ENCODE results near the gene A3GALT2.

A3GALT2 gene

DNA sequence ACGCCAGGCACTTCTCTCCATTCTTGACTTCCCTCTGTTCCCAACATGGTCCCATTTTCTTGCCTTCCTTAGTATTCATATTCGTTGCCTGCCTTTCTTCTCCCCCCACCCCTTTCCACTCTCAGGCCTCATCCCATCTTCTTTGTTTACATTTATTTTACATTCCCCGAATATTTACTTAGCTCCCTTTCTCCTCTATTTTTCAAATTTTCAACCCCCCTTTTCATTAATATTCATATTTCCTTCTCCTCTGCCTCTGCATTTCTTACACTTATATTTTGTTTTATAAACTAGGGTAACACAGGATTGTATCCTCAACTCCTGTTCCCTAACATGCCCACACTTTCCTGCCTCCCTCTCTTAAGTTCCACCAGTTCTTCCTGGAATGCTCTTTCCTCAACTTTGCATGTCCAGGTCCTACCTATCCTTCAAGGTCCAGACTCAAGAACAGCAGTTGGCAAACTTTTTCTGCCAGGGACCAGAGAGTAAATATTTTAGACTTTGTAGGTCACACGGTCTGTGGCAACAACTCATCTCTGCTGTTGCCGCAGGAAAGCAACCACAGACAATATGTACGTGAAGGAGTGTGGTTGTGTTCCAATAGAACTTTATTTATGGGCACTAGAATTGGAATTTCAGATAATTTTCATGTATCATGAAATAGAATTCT, 29.8 kb upstream of the A3GALT2 start:
- DNase-seq (ENCODE audit: low spot score): no peak

DNA sequence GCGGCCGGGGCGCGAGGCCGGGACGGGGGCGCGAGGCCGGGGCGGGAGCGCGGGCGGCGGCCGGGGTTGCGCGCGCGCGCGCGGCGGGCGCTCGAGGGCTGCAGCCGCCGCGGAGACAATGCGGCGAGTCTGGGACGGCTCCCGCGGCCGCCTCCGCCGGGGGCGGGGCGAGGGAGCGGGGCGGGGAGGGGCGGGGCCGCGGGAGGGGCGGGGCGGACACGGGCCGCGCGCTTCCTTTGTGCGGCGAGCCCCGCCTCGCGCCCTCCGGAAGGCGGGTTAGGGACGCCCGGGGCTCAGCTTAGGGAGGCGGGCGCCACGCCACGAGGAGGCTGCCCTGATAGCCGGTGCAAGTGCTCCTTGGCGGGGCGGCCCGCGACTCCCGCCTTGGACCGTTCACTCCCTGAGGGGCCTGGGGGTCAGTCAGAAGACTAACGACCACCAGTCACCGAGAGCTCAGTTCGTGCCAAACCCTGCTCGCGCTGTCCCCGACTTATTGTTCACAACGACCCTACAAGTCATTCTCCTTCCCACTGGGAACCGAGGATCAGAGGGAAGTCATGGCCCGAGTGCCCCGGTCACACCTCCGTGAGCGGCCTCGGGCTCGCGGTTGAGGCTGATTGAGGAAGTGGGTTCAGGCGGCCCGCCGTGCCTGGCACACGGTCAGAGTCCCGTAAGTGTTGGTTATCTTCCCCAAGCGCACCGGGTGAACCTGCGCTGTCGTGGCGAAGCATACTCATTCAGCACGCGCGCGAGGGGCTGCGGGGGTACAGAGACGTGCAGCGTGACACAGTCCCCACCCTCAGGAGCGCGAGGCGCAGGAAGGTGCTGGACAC, 29.1 kb upstream of the A3GALT2 start:
- peak; percentile 95 for DNase-seq (ENCODE audit: low spot score)

DNA sequence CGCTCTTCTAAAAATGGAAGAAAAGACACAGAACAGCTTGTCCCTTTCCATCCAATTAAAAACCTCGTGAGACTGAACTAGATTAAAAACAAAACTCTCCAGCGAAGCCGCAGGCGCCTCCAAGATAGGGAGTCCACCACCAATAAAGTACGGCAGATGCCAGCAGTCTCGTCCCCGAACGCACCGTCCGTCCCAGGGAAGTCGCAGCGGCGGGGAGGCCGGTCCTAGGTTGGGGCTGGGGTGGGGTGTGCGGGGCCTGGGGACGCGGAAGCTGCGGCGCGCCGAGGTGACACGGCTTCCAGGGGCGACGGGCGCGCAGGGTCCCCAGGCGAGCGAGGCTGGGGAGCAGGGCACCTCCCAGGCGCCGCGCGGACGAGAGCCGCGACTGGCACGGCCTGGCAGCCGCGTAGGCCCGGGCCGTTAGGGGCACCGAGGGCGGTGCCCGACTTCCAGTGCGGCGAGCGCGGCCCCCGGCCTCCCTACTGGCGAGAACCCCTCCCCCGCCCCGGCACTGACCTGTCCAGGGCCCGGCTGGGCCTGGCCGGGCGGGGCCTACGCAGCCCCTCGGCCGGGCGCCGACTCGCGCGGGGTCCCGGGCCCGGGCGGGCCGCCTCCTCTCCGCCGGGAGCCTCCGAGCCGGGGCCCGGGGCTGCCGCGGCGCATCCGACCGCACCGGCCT, 28.3 kb upstream of the A3GALT2 start:
- peak; percentile 62 for DNase-seq (ENCODE audit: low spot score)

DNA sequence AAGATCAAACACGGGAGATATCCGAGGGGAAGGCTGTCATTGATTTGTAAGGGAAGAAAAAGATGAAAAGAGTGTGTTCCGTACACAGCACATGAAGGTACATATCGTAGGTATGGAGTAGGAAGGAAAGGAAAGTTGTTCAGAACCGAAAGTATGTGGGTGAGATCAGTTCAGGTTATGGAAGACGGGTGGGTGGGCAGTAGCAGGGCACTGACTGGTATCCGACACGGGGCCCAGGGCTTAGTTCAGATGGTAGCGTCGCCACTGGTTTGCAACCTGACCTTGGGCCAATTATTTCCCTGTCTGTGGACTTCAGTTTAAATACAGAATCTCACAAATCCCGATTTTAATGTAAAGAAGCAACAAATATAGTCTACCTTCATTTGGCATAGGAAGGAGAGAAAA, 27.8 kb upstream of the A3GALT2 start:
- DNase-seq (ENCODE audit: low spot score): no peak

DNA sequence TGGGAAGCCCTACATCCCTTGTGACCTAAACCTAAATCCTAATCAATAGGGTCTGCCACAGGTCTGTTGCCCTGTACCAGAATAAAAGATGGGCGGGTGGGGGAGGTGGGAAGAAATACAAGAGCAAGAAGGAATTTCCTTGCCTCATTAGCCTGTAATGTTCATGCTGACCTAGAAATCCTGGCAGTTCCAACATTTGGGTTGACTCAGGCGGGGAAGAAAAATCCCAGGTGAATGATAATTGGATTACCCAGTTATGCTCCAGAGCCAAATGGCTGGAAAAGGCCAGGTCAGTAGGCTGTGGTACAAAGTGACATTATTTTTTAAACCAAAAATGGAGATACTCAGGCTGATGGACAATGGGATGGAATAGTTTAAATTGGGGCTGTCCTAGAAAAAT, 27.3 kb upstream of the A3GALT2 start:
- DNase-seq (ENCODE audit: low spot score): no peak

DNA sequence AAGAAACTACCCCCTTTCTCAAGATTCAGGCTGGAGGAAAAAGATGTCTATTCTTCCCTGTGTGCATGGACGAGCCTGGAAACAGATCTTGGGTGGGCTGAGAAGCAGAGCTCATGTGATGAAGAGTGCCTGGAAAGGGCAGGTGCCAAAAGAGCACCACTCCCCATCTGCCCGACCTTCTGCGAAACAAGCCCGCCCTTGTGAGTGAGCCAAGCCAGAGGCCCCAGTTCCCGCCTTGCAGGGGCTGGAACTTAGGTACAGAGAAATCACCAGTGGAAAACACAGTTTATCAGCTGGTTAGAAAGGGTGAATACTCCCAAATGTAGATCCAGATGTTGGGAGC, 26.7 kb upstream of the A3GALT2 start:
- no peak for DNase-seq (ENCODE audit: low spot score)

DNA sequence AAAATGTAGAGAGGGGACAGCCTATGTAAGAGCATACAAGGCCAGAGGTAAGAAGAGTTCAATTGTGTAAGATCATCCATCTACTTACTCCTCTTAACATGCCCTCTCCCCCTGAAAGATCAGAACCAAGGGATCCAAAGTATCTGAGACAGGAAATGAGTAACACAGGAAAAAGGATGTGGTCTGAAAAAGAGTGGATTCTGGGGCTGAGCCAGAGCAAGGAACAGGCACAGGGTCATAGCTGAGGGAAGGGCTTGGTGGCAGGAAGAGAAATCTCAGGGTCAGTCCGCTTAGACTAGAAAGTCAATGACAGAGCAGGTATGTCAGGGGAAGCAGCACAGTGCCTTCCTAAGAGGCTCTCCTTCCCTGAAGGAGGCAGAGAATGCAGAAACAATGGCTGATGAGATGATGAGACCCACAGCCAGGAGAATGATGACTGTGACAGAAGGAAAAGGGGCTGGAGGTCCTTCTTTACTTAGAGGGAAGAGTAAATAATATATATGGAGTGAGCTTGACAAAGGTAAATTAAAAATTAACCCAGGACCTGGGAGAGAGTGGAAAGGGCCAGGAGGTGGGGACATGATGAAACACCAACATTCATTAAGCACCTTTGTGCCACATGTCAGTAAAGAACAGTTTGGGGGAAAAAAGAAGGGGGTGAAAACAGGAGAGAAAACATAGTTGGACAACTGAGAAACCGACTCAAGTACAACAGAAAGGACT, 26.2 kb upstream of the A3GALT2 start:
- DNase-seq (ENCODE audit: low spot score): no peak

DNA sequence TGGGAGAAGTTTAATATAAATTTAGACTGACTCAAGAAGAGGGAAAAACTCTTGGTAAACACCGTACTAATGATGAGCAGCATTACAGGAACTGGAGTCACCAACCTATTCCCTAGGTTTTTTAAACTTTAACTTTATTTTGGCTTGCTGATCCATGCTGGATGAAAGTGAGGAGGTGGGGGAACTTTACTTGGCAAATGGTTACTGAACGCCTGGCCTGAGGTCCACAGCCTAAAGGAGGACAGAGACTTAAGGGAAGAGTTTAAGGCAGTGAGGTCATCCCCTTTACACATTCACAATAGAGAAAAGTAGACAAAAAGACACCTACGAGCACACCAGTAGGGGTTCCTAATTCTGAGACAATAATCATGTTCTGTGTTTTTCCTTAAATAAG, 25.6 kb upstream of the A3GALT2 start:
- DNase-seq (ENCODE audit: low spot score): no peak

DNA sequence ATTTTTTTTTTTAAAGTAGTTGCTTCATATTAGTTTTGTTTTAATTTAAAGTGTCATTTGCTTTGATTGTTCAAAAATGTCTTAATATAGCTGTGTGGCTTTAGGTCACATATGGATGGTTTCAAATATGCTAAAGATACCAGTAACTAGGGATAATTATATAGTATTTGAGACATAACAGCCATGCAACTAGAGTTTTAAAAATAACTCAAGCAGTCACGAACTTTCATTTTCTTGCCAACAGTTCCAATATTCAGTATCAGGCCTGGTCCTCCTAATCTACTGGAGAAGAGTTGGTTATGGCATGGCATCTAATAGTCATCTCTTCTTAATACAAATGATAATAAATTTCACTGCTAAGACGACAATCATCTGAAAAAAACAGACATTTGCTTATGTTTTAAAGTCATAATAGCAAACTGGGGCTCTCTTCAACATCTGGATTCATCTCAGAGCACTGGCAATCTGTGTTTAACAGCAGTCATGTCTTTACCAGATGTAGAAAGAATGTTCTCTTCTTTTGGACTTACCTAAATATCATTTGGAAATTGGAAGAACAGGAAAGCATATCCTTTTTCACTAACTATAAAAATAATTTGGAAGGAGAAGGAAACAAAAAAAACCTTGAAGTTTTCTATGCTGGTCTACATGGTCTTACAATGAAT, 24.1 kb upstream of the A3GALT2 start:
- DNase-seq (ENCODE audit: low spot score): no peak

DNA sequence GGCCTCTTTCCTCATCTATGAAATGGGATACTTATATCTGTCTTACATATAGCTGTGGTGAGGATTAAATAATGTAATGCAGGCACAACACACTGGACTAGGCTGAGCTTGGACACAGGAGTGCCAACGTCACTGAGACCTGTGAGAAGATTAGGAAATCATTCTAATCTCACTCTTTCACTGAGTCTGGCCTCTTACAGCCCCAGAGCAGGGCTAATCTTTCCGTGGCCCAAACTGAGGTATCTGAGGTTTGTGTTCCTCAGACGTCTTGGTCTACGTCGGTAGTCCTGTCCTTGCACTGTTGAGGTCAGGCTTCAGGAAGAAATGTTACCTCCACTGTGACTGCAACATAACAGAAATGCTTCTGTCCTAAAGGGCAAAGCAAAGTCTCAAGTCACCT, 22.6 kb upstream of the A3GALT2 start:
- DNase-seq (ENCODE audit: low spot score): no peak

DNA sequence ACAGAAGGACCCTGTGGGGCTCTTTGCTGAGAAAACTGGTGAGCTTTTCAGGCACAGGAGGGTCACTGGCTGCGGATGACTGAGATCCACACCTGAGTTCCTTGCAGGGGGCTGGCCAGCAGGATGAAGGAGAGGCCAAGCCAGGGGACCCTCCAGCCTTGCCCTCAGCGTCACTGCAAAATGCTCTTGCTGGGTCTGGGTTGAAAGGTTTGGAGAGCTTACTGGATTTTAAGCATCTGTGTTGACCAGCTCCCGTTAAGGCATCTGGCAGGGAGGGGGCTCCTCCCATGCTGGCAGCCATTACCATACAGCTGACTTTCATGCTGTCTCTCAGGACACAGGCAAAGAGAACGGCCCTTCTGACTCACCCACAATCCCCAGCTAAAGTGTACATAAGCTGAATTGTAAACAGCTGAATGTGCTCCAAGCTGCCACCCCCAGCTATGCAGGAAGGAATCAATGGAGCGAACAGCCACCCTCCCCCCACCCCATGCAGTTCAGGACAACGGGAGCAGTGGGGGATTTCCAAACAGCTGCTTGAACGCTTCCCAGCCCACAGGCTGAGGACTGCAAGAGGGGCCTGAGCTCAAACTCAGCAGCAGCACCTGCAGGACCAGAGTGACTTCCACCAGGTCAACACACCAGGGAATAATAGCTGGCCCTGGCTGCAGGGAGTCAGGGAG, 21.3 kb upstream of the A3GALT2 start:
- DNase-seq (ENCODE audit: low spot score): peak; percentile 60

DNA sequence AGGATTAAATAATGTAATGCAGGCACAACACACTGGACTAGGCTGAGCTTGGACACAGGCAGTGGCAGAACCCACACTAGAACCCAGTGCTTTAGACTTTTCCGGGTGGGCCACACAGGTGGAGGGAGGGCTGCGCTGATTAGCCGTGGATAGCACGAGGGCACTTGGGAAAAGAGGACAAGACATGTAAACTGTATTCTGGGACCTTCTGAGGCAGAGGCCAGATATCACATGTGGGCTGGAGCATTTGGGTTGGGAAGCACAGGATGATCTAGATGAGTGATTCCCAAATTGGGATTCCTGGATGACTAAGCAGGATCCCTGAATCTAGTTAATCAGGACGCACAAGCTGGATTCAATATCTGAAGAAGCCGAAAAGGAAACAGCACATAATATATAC, 20.3 kb upstream of the A3GALT2 start:
- DNase-seq (ENCODE audit: low spot score): no peak

DNA sequence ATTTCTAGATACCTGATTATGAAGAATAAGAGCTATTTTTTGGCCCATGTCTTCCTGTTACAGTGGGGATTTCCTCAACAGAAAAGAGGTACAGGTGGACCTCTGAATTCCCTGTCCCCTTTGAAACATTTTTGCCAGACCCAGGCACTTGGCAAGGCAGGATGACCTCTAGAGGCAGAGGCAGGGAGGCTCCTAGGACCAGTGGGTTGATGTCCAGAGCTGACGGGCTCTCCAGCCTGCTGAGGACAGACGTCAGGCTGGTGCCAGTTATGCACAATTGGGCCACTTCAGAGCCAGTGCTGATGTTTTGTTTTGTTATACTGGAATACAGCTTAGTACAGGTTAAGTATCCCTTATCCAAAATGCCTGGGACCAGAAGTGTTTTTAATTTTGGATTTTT, 18.5 kb upstream of the A3GALT2 start:
- DNase-seq (ENCODE audit: low spot score): no peak

DNA sequence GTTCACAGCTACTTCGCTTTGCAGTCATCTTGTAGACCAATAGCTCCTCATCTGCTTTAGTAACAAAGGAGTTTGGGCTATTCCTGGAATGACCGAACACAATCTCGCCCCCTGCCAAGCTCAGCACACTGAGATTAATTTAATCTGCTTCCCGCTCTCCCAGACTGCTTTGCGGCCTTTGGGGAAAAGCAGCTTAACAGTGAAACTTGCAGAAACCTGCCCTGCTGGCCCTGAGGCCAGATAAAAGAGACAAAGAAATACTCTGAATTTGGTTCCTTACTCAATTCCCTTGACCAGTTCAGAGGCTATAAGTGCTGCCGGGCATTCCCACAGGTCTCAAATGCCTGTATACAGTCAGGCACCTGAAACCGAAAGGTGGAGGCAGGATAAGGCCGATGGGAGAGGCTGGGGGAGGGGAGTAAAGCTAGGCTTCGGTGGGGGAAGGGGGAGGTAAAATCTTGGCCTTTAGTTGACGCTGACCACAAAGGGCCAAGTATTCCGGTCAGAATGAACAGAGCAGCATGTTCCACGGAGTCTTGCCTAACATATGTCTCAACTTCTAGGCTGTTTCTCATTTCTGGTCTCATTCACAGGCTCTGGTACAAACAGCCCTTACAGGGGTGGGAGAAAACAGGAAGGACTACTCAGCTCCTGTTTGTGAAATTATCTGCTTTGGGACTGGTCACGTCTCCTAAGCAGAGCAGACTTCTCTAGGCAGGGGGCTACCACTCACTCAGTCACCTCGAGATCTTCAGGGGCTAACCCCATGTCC, 17.7 kb upstream of the A3GALT2 start:
- DNase-seq (ENCODE audit: low spot score): peak; percentile 70

DNA sequence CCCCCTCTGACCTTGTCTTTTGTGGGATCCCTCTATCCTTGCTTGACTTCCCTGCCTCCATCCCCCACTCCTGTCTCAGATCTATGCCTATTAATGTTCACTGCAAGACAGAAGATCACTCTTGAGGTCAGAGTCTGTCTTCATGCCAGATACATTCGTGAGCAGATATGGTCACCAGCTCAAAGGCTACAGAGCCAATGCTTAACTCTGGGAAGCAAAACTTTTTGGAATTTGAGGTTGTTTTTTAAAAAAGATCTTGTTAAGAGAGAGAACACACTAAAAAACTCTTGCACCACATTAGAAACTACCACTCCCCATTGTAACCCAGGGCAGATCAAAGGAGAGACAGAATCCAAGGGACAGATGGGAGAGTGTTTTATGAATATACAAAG, 17.1 kb upstream of the A3GALT2 start:
- DNase-seq (ENCODE audit: low spot score): no peak

DNA sequence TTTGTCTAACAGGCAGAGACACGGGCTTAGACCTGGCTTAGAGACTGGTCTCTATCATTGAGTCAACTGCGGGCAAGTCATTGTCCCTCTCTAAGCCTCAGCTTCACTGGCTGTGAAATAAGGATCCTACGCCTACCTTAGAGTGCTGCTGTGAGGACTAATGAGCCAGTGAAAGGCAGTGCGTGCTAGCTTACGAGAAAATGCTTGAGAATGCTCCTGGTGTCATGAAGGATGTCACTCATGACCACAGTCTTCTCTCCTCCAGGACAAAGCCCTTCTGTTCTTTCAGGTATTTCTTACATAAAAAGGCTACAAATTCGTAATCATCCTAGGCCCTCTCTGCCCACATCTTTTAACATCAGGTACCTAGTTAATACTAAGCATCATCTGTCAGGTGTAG, 16.5 kb upstream of the A3GALT2 start:
- no peak for DNase-seq (ENCODE audit: low spot score)

DNA sequence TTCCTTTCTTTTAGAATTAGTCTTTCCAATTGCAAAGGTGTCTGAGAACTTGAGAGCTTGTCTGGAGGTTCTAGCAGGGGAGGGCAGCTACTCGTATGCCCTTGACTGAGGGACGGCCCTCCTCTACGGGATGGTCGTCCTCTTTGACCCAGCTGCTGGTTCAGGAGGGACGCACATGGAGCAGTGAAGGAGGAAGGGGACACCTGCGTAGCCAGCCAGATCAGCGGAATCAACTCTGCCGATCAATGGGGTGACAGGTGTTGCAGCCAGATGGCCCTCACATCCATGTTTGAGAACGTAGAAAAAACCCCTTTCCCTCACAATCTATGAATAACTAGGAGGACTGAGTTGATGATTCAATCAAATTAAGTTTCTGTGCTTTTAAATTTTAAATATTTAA, 15.7 kb upstream of the A3GALT2 start:
- no peak for DNase-seq (ENCODE audit: low spot score)

DNA sequence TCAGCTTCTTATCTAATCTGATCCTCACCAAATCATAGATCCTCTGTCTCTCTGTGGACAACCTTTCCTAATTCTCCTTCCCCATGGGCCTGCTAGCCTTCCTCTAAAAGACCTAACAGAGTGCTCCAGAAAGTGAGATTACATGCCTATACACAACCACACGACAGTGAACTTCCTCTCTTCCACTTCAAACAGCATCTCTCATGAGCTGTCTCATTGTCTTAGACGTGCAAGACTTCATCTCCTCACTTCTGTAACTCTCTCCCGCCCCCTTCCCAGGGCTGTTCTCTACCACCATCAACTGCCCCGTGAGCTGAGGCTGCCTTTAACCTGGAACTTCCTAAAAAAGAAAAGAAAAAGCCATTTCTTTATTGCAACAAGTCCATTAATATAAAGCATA, 14.1 kb upstream of the A3GALT2 start:
- DNase-seq (ENCODE audit: low spot score): no peak

DNA sequence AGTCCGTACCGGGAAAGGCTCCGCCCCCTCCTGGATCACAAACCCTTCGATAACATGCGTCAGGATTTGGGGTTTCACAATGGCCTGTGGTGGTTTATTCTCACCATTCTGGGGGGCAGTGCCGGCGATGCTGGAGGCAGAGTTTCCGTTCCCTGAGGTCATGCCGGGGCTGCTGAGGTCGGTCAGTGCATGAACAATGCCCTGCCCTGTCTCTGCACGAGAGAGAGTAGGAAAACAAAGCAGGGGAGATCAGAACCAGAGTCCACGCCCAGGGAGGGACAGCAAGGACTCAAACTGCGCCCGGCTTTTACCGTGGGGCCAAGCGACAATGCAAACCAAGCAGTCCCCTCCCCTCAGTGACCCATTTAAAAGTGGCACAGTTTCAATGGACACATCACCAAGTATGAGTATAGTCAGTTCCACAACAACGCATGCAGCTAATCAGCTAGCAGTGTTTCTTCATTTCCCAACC, 13.2 kb upstream of the A3GALT2 start:
- DNase-seq (ENCODE audit: low spot score): no peak

DNA sequence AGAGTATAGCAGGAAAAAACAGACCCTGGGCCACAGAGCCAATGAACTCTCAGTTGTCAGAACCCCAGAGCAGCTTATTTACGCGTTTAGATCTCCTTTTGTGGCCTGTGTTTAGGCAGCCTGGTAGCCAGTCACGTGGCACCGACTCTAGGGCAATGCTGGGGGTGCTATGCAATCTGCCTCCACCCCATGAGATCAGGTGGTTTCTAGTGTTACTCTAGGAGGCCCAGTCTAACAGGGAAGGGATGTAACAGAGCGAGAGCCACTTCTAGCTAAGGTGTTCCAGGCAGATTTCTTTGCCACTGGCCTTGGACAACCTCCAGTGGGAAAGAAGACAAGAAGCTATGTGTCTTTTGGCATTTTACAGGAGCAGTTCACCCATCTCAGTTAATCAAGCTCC, 12.0 kb upstream of the A3GALT2 start:
- no peak for DNase-seq (ENCODE audit: low spot score)

DNA sequence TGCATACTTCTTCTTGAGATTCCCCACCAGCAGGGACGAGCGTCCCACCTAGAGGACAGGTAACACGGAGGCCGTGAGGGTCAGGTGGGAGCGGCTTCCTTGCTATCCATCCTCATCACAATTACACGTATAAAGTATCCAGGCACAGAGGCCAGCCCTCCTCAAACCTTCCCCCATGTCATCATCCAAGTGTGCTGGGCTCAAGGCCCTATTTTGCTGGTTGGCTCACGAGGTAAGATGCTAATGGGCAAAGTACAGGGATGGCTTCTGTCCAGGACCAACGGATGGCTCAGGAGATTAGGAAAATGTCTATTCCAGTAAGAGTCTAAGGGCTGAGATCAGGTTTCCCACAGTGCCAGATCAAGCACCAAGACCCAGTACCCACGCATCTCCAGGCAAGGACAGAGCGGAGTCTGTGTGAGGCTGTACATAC, 11.5 kb upstream of the A3GALT2 start:
- DNase-seq (ENCODE audit: low spot score): peak; percentile 48

Data from D341Med (cell line).